Measurements from ENCODE around the gene NOC4L.
"Not testable (repeated sequence)": the region's sequence is repeated elsewhere in the genome, so short reads cannot be mapped to it uniquely, and the experiment has no call there.

The NOC4L gene

GRCh38 chr12:132146772-132147422, 2.6 kb downstream of the NOC4L start:
- no peak for DNase-seq (ENCODE audit: low read depth, low spot score)
- H3K4me3 ChIP-seq (ENCODE audit: low read depth, low read length) = no peak overlapping the region
- ChIA-PET POLR2A (no interaction called here), CTCF (no interaction called here)
- TF ChIP-seq, protein P1, sequence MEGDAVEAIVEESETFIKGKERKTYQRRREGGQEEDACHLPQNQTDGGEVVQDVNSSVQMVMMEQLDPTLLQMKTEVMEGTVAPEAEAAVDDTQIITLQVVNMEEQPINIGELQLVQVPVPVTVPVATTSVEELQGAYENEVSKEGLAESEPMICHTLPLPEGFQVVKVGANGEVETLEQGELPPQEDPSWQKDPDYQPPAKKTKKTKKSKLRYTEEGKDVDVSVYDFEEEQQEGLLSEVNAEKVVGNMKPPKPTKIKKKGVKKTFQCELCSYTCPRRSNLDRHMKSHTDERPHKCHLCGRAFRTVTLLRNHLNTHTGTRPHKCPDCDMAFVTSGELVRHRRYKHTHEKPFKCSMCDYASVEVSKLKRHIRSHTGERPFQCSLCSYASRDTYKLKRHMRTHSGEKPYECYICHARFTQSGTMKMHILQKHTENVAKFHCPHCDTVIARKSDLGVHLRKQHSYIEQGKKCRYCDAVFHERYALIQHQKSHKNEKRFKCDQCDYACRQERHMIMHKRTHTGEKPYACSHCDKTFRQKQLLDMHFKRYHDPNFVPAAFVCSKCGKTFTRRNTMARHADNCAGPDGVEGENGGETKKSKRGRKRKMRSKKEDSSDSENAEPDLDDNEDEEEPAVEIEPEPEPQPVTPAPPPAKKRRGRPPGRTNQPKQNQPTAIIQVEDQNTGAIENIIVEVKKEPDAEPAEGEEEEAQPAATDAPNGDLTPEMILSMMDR (IDR thresholded peaks at IDR 0.05; ENCODE audit: insufficient read depth, low read length, missing control alignments) = no peak

- POLR2A ChIA-PET = no interaction called here
- H3K4me3 ChIP-seq (ENCODE audit: low read depth, low read length) = no peak overlapping the region
- TF ChIP-seq, protein P1 (IDR thresholded peaks at IDR 0.05; ENCODE audit: insufficient read depth, low read length, missing control alignments) = no peak
- CTCF ChIA-PET = interaction anchor here (0.9 kb wide), 1 partner anchor 15 kb away, joined by 3 read pairs; no protein-coding TSS in a partner anchor
- DNase-seq (ENCODE audit: low read depth, low spot score) = no peak
Measured at GRCh38 chr12:132147423-132148367, 3.4 kb downstream of the NOC4L start.

- H3K4me3 ChIP-seq (ENCODE audit: low read depth, low read length) = no peak overlapping the region
- no peak for DNase-seq (ENCODE audit: low read depth, low spot score)
- POLR2A ChIA-PET = no interaction called here
- TF ChIP-seq, protein P1 (IDR thresholded peaks at IDR 0.05; ENCODE audit: insufficient read depth, low read length, missing control alignments) = no peak
- CTCF ChIA-PET = interaction anchor here (0.9 kb wide), 1 partner anchor 15 kb away, joined by 3 read pairs; no protein-coding TSS in a partner anchor
Measured at GRCh38 chr12:132148368-132149045, 4.2 kb downstream of the NOC4L start.

- POLR2A ChIA-PET; H3K4me3 ChIP-seq (ENCODE audit: low read depth, low read length); CTCF ChIA-PET: not testable (repeated sequence)
Measured at GRCh38 chr12:132149526-132149925, 5.3 kb downstream of the NOC4L start.

DNA sequence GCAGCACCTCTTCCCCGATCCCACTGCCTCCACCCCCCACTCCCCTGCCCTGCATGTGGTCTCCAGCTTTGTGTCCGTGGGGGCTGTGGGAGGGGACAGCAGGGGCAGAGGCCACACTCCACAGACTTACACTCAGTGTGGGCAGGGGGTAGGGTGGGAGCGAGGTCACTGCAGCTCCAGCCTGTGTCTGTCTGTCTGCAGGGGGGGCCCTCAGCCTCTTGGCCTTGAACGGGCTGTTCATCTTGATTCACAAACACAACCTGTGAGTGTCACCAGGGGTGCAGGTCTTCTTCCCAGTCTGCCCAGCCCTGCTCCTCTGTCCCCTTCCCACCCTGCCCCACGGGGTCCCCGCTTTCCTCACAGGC, 6.5 kb downstream of the NOC4L start:
- POLR2A ChIA-PET = no interaction called here
- TF ChIP-seq, protein P1 (IDR thresholded peaks at IDR 0.05; ENCODE audit: insufficient read depth, low read length, missing control alignments) = no peak
- CTCF ChIA-PET = interaction anchor here (1.4 kb wide), 1 partner anchor 464 kb away, joined by 3 read pairs; no protein-coding TSS in a partner anchor
- no peak overlapping the region for H3K4me3 ChIP-seq (ENCODE audit: low read depth, low read length)
- no peak for DNase-seq (ENCODE audit: low read depth, low spot score)

More at GRCh38 chr12:132149526-132149925, 5.3 kb downstream of the NOC4L start:
- DNase-seq (ENCODE audit: low read depth, low spot score) = not testable (repeated sequence)

- ChIA-PET POLR2A (no interaction called here), CTCF (interaction anchor here (1.4 to 3.2 kb wide), 4 partner anchors 9 to 463 kb away, joined by 3 to 37 read pairs (median 5); no protein-coding TSS in a partner anchor)
- TF ChIP-seq, protein P1 (IDR thresholded peaks at IDR 0.05; ENCODE audit: insufficient read depth, low read length, missing control alignments) = no peak
Measured at GRCh38 chr12:132151145-132151765, 7.0 kb downstream of the NOC4L start.

More at GRCh38 chr12:132151145-132151765, 7.0 kb downstream of the NOC4L start:
- DNase-seq (ENCODE audit: low read depth, low spot score) = no peak
- no peak overlapping the region for H3K4me3 ChIP-seq (ENCODE audit: low read depth, low read length)
